Skin of body (tissue), 2 donors: ENCODE results near the gene PPP2R1B. TPM values are rescaled to one million over a fixed set of nuclear protein-coding genes. Genes with fewer than 3 reads are reported as not detected.
"Not testable (repeated sequence)": the region's sequence is repeated elsewhere in the genome, so short reads cannot be mapped to it uniquely, and the experiment has no call there.

Source experiments
- DNase-seq: peaks from one replicate; lab custom pipeline; 2025; lab: John Stamatoyannopoulos, UW
- total RNA-seq: library from RNA; depleted of rRNA; stranded (reverse); fragments of >200 nt; gene quantifications from one replicate; pipeline ENCODE4 v1.2.3, GENCODE V29; 2014

Gene PPP2R1B
- total RNA-seq, 1 donor from 2014 or later, result 56.6 TPM

GRCh38 chr11:111784311-111784710 lies 18.1 kb upstream of the PPP2R1B start:
- DNase-seq, result not testable (repeated sequence)

DNA sequence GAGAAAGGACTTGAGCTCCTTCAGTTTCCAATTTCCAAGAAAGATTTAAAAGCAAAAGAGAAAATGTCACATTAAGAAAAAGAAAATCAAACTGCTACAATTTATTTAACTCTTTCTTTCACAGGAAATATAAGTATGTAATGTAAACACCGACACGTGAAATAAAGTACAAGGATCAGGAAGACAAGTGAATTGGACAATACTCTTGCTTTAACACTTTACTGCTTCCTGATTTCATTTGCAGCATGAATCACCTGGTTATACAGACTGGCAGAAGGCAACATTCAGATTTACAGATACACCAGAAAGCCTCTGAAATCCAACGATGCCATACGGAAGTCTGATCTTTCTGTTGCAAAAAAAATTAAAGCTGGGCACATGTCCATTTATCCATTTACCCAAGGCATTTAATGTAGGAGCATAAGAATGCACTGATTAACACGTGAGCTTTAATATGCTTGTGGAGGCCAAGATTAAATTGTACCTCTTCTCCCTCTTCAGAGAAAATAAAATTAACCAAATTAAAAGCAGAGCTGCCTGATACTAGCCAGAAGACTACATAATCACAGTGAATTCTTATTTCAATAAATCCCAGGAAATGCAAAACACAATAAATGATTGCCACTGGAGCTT lies 16.0 kb upstream of the PPP2R1B start:
- DNase-seq, result no peak

DNA sequence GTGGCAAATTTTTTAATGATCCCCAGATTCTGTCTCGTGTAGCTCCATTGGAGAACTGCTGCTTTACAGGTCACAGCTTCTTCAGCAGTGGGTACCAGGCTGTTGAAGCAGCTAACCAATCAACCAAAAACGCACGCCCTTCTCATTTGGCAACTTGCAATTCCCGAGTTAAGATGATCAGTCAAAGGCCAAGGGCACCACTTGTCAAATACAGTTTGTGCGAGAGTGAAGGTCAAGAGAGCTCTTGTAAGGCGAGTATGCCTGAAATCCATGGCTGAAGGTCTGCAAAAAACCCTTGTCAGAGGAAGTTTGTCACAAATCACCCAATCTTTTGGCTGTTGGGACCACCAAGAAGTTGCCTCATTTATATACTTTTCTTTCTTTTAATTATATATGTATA lies 12.9 kb upstream of the PPP2R1B start:
- no peak for DNase-seq

DNA sequence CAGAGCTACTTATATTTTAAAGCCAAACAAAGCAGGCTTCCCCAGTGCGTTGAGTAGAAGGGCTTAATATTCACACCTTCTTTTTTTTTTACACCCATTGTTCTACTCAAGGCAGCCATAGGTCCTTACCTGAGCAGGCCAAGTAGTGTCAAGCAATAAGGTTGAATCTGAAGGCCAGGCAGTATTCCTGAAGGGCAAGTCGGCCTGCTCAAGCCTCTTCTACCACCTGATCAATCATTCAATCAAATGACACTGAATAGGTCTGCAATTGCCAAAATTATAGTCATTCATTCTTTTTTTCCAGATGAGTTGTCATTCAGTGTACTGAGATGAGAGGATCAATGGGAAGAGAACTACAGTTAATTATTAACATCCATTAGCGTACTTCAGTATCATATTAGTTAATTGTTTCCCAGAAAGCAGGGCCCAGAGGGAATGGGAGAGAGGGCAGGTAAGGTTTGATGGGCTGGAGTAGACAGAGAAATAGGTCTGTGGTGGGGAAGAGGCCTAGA lies 11.9 kb upstream of the PPP2R1B start:
- DNase-seq, result no peak

GRCh38 chr11:111777094-111778046 lies 11.2 kb upstream of the PPP2R1B start:
- DNase-seq, result peak; percentile 76

DNA sequence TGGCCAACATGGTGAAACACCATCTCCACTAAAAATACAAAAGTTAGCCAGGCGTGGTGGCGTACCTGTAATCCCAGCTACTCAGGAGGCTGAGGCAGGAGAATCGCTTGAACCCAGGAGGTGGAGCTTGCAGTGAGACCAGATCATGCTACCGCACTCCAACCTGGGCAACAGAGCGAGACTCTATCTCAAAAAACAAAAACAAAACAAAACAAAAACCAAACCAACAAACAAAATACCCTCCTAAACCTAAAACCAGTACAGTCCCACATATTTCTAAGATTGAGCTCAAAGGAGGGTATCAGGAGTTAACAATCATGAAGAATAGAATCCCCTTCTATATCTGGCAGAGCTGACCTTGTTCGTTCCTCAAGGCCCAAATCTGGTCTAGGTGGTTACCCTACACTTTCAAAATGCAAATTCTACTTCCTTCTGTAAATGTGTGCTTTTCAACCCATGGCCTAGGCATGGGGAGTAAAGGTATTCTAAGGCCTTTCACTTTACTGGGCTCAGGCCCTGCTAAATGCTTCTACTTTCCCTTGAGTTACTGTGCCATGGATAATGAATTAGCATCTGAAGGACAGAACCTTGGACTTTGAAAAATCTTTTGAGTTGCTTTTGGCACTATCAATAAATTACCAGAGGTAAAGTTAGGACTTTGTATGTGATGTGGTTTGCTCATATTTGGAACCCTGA lies 10.4 kb upstream of the PPP2R1B start:
- DNase-seq, result no peak

DNA sequence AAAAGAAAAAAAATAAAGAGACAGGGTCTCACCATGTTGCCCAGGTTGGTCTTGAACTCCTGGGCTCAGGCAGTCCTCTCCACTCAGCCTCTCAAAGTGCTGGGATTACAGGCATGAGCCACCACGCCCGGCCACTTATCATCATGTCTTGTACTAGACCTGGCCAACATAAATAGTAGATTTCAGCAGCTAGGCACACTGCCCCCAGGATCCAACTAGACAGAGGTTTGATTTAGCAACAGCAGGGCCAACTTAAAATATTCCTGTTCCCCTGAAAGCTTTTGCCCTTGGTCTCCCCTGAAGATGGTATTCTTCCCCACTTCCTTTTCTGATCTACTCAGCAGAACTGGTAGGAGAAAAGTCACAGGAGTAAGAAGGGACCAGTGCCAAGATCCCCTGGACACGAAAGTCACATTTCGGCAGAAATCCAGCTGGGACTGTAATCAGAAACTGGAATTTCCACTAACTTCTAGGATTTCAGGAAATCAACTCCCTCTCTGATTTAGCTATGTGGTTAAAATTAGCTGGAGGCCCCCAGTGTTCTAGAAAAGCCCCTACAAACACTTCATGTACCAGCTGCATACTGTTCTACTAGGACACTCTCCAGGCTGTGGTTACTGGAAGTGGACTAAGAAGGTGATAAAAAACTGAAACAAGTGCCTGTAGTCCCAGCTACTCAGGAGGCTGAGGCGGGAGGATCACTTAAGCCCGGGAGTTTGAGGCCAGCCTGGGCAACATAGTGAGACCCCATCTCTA lies 8.9 kb upstream of the PPP2R1B start:
- DNase-seq, result no peak

DNA sequence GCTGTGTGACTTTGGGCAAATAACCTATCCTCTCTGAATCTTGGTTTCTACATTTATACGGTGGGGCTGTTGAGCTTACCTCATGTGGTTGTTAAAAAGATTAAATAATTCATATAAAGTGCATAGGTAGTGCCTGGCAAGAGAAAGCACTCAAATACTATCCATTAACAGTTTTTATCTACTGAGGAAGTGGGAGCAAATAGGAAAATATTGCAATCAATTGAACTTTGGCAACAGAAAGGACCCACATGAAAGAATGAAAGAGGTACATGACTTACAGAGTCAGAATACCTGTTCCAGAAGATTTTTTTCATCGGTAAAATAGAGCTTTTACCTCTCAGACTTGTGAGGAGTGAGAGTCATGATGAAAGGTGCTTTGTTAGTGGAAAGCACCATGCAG lies 6.3 kb upstream of the PPP2R1B start:
- no peak for DNase-seq

GRCh38 chr11:111771205-111771604 lies 5.0 kb upstream of the PPP2R1B start:
- DNase-seq, result not testable (repeated sequence)

- no peak for DNase-seq
These were observed 4.5 kb upstream of the PPP2R1B start for GRCh38 chr11:111770581-111771134.

- peak; percentile 71 for DNase-seq
These were observed 599 bp upstream of the PPP2R1B start for GRCh38 chr11:111766834-111767142.

DNA sequence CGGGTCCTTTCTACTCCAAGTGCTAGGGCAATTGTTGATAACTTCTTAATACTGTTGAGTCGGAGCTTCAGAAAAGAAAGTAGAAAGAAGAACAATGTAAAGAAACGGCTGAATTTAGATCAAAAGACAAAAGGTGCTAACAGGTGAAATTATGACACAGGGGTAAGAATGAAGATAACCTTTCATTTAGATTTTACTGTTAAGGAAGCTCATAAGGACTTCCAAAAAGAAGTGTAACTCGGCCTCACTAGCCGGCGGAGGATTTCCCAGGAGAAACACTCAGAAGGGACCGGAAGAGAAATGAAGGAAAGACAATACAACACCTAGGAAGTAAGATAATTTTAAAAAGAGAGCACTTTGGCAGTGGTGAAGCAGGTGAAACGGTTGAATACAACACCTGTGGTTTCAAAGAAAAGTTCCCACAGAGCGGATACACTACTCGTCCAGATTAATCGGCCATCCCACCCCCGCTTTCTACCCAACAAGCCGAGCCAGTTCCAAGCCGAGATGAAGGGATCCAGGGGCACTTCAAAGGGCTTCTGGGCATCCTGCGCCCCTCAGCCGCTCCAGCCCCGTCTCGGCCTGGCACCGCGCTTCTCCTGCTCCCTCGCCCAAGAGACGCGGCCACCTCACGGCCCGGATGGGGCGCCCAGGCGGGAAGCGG lies 737 bp downstream of the PPP2R1B start:
- DNase-seq, result no peak

DNA sequence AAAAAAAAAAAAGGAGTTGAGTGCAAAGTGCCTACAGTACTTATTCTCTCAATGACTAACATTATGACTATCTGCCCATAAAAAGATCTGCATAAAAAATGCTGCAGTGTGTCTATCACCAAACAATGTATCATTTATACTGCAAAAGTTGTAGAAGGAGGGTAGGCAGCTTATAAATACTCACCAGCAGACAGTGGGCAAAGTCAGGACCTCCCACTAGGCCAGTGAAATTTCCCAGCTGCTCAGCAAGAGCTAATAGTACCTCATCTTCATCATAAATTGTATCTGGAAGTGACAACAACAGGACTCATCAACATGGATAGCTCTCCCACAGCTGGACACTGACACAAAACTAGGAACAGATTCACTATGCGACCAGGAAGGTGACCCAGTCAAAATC lies 1.6 kb downstream of the PPP2R1B start:
- no peak for DNase-seq

DNA sequence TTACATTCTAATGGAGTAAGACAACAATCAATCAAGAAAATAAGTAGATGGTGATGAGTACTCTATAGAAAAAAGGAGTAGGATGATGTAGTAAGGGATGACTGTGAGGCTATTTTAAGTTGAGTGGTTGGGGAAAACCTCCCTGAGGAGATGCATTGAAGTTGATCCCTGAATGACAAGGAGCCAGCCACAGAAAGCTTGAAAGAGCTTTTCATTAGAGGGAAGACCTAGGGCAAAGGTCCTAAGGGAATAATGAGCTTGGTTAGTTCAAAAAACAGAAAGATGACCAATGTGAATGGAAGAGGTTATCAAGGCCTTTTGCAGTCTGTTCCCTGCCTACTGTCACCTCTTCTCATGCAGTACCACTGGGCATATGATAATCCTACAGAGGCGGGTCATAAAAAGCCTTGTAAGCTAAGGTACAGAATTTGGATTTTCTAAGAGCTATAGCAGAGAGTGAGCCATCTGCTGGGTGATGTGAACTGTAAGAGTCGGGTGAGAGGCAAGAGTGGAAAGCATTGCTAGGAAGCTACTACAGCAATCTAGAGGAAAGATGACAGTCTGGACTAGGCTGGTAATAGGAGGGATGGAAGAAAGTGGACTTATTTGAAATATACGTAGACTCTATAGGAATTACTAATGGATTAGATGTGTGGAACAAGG lies 3.1 kb downstream of the PPP2R1B start:
- no peak for DNase-seq

DNA sequence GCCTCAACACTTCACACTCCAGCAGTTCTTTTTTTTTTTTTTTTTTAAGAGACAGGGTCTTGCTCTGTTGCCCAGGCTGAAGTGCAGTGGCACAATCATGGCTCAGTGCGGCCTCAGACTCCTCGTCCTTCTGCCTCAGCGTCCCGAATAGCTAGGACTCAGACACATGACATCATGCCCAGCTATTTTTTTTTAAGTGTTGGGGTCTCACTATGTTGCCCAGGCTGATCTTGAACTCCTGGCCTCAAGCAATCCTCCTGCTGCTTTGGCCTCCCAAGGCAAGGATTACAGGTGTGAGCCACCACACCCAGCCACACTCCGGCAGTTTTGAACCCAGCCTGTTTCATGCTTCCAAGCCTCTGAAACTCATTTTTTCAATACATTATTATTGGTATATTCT lies 3.7 kb downstream of the PPP2R1B start:
- no peak for DNase-seq

GRCh38 chr11:111761036-111761435 lies 5.2 kb downstream of the PPP2R1B start:
- peak; percentile 33 for DNase-seq

DNA sequence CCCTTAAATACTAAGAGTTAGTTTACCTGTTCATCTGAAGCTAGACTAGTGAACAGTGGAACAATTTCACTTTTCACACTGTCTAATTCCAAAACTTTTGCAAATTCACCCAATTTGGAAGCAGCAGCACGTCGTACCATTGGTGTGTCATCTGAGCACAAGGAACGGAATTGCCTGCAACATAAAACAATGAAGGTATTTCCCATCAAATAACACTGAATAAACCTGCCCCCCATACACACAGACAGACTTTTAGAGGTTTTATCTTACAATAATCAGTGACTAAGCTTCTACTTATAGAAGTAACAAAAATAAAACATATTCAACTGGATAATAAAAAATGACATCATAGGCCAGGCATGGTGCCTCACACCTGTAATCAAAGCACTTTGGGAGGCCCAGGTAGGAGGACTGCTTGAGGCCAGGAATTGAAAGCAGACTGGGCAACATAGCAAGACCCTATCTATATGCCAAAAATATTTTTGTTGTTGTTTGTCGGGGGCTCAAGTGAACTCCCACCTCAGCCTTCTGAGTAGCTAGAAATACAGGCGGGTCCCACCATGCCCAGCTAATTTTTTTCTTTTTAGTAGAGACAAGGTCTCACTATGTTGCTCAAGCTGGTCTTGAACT lies 6.3 kb downstream of the PPP2R1B start:
- DNase-seq, result no peak

DNA sequence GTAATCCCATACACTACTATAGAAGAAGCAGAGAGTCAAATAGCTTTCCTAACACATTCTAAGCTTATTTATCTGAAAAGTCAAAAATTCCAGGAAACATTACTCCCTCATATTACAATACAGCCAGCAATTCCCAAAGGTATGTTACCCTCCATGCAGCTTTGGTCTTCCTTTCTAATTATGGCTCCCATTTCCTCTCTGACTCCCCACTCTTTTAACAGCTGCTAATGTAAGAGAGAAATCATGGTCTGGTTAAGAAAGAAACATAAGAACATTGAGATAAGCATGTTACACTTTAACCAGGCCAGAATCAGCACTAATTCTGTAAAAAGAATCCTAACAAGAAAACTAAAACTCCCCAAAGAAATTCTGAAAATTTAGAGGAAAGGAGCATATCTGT lies 6.8 kb downstream of the PPP2R1B start:
- DNase-seq, result no peak

GRCh38 chr11:111756097-111756496 lies 10.1 kb downstream of the PPP2R1B start:
- DNase-seq, result no peak
